ENCODE measurements around the gene PVALB. TPM values are rescaled to one million over a fixed set of nuclear protein-coding genes. Genes with fewer than 3 reads are reported as not detected.

PVALB gene
- total and polyA plus RNA-seq, 11 donors, result not detected

- peaks cover 0 to 11% (median 0%) of the 10 kb centered on the region in 12 donors for H3K4me1 ChIP-seq
- DNase-seq, result peak in 1 of 5 donors; percentile 6
- peaks cover 0 to 30% (median 13%) of the 10 kb centered on the region in 9 donors for H3K36me3 ChIP-seq
- H3K27me3 ChIP-seq, result no peaks in the 10 kb centered on the region
- no peak for TF ChIP-seq CTCF (IDR thresholded peaks at IDR 0.05)
- no peak for TF ChIP-seq POLR2A (IDR thresholded peaks at IDR 0.05)
- no peak overlapping the region for H3K4me3 ChIP-seq
- intact Hi-C loops (cut with DNase I), result loop anchor here in 1 of 10 donors (10.0 kb wide), 1 partner anchor 220 kb away; no protein-coding TSS in a partner anchor
- H3K9me3 ChIP-seq, result no peaks in the 10 kb centered on the region
- 87 to 98% (median 96%) methylated on average over 6 of the region's 6 CpGs for WGBS, 4 donors
- no peak for ATAC-seq
- no peak overlapping the region for H3K27ac ChIP-seq
Measured at GRCh38 chr22:36764641-36765040, 52.2 kb downstream of the PVALB start.

GRCh38 chr22:36764060-36764459 is 52.8 kb downstream of the PVALB start:
- Histone ChIP-seq H3K27ac (no peak overlapping the region), H3K4me3 (no peak overlapping the region), H3K4me1 (peaks cover 0 to 11% (median 0%) of the 10 kb centered on the region in 12 donors), H3K36me3 (peaks cover 0 to 30% (median 13%) of the 10 kb centered on the region in 9 donors), H3K27me3 (no peaks in the 10 kb centered on the region), H3K9me3 (no peaks in the 10 kb centered on the region)
- DNase-seq (peak in 1 of 5 donors; percentile 6), ATAC-seq (no peak)
- WGBS, 4 donors, result 83 to 93% (median 91%) methylated on average over 9 of the region's 9 CpGs
- TF ChIP-seq POLR2A (IDR thresholded peaks at IDR 0.05) (no peak), CTCF (IDR thresholded peaks at IDR 0.05) (no peak)
- intact Hi-C loops (cut with DNase I), result loop anchor here in 1 of 10 donors (10.0 kb wide), 1 partner anchor 219 kb away; no protein-coding TSS in a partner anchor

GRCh38 chr22:36763576-36763975 is 53.3 kb downstream of the PVALB start:
- WGBS, 4 donors, result 92 to 98% (median 95%) methylated on average over 7 to 8 of the region's 8 CpGs
- no peak overlapping the region for H3K27ac ChIP-seq

More at GRCh38 chr22:36763576-36763975, 53.3 kb downstream of the PVALB start:
- H3K4me1 ChIP-seq, result peaks cover 0 to 11% (median 0%) of the 10 kb centered on the region in 12 donors
- H3K36me3 ChIP-seq, result peaks cover 0 to 30% (median 13%) of the 10 kb centered on the region in 9 donors
- intact Hi-C loops (cut with DNase I), result loop anchor here in 1 of 10 donors (10.0 kb wide), 1 partner anchor 219 kb away; no protein-coding TSS in a partner anchor
- TF ChIP-seq CTCF (IDR thresholded peaks at IDR 0.05), result no peak
- no peak for TF ChIP-seq POLR2A (IDR thresholded peaks at IDR 0.05)
- ATAC-seq, result no peak
- DNase-seq, result no peak
- no peaks in the 10 kb centered on the region for H3K27me3 ChIP-seq
- no peaks in the 10 kb centered on the region for H3K9me3 ChIP-seq
- H3K4me3 ChIP-seq, result no peak overlapping the region

All from heart left ventricle (tissue), 16 donors.